Lower lobe of right lung (tissue), 2 donors: ENCODE measurements around the gene KLF16. TPM values are rescaled to one million over a fixed set of nuclear protein-coding genes. Genes with fewer than 3 reads are reported as not detected.
"Not testable (repeated sequence)": the region's sequence is repeated elsewhere in the genome, so short reads cannot be mapped to it uniquely, and the experiment has no call there.

Experiments used
- ATAC-seq, 2 donors: fragments of 200-7000 bp; cut with Tn5 transposase; one replicate each; pipeline ENCODE4 v1.9.1; 2020 to 2022; ENCODE audit warnings: mild to moderate bottlenecking in 2 of 2, moderate library complexity in 2 of 2
- DNase-seq: peaks from one replicate; pipeline ENCODE4 v3.0.0-alpha.2; 2020
- H3K27ac ChIP-seq: fragments of 200-600 bp; one replicate; pipeline ENCODE4 v1.8.0; 2022
- H3K27me3 ChIP-seq: fragments of 200-600 bp; one replicate; pipeline ENCODE4 v1.8.0; 2022; ENCODE audit warnings: low read depth
- H3K36me3 ChIP-seq: fragments of 200-600 bp; one replicate; pipeline ENCODE4 v1.8.0; 2022; ENCODE audit warnings: mild to moderate bottlenecking
- H3K4me1 ChIP-seq: fragments of 200-600 bp; one replicate; pipeline ENCODE4 v1.8.0; 2022
- H3K4me3 ChIP-seq: fragments of 200-600 bp; one replicate; pipeline ENCODE4 v1.8.0; 2022; ENCODE audit warnings: mild to moderate bottlenecking
- H3K9me3 ChIP-seq: fragments of 200-600 bp; one replicate; pipeline ENCODE4 v1.8.0; 2022
- intact Hi-C: fragments of 100-400 bp; cut with DNase I; formaldehyde crosslinking; loops from one replicate; pipeline ENCODE4 v1.11.0; 2022
- total RNA-seq: library from RNA; stranded (reverse); fragmentation: NEBNext Ultra II Directional; extraction: Animal tissue kit (Norgen Biotek cat#: 25700); gene quantifications from one replicate; pipeline ENCODE4 v1.2.1, GENCODE V29; 2021
- TF ChIP-seq, protein P1 (sequence below): fragments of 200-600 bp; IDR thresholded peaks from one replicate; pipeline ENCODE4 v1.8.0; 2022; ENCODE audit warnings: antibody characterized with exemption, mild to moderate bottlenecking
- donor health status: DM: no; HTN: yes; CAD: no; lungs with severe emphysema.

KLF16 gene
- total RNA-seq, 1 donor from 2014 or later = 22.2 TPM

DNA sequence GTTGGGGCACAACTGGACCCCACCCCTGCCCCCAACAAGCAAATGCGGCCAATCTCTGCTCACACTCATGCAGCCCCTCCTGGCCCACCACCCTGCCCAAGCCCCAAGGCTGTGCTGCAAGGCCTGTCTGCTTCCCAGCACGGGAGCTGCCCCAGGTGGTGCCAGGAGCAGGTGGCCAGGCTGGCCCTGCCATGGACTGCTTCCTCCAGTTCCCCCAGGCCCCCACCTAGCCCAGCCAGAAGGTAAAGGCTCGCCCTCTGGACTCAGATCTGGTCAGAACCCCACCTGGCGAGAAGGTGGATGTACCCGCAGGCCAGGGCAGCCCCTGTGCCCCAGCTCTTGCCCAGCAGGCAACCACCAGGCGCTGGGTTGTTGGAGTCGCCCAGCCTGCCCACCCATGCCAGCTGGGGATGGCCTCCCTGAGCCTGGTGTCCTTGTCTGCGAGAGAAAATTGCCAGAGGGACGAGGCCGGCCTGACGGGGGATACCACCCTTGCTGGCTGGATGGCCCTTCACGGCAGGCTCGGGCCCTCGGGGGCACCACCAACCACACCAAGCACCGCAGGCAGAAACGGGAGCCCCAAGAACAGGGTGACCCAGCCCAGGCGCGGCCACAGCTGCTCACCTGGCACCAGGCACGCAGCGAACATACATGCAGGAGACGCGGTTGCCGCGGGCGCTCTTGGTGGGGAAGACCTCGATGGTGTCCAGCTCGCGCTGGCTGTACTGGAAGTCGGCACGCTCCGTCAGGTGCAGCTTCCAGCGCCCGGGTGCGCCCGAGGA lies 17.4 kb upstream of the KLF16 start:
- Histone ChIP-seq H3K4me1 (peaks cover 50% of the 10 kb centered on the region), H3K4me3 (peak overlapping the region; percentile 97), H3K9me3 (no peaks in the 10 kb centered on the region), H3K27ac (peak overlapping the region; percentile 90), H3K27me3 (no peaks in the 10 kb centered on the region), H3K36me3 (peaks cover 22% of the 10 kb centered on the region)
- ATAC-seq (no peak), DNase-seq (no peak)
- TF ChIP-seq, protein P1, sequence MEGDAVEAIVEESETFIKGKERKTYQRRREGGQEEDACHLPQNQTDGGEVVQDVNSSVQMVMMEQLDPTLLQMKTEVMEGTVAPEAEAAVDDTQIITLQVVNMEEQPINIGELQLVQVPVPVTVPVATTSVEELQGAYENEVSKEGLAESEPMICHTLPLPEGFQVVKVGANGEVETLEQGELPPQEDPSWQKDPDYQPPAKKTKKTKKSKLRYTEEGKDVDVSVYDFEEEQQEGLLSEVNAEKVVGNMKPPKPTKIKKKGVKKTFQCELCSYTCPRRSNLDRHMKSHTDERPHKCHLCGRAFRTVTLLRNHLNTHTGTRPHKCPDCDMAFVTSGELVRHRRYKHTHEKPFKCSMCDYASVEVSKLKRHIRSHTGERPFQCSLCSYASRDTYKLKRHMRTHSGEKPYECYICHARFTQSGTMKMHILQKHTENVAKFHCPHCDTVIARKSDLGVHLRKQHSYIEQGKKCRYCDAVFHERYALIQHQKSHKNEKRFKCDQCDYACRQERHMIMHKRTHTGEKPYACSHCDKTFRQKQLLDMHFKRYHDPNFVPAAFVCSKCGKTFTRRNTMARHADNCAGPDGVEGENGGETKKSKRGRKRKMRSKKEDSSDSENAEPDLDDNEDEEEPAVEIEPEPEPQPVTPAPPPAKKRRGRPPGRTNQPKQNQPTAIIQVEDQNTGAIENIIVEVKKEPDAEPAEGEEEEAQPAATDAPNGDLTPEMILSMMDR = no peak
- intact Hi-C loops = no loop called here

DNA sequence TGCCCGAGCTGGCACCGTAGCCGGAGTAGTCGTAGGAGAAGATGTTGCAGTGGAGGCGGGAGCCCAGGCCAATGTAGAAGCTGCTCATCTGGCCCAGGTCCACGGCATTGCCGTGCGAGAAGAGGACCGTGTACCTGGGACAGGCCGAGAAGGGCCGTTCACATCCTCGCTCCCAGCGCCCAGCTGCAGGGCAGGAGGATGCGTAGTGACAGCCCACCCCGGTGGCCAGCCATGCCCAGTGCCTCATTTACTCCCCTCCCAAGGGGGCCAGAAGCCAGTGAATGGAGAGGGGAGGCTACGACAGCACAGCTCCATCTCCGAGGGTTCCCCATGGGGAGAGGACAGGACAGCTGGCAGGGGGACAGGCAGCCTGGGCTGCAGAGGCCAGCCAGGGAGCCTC lies 16.6 kb upstream of the KLF16 start:
- peaks cover 22% of the 10 kb centered on the region for H3K36me3 ChIP-seq
- H3K4me3 ChIP-seq, ATAC-seq, DNase-seq, intact Hi-C loops, H3K9me3 ChIP-seq, H3K27me3 ChIP-seq: not testable (repeated sequence)
- peak overlapping the region; percentile 90 for H3K27ac ChIP-seq
- peaks cover 54% of the 10 kb centered on the region for H3K4me1 ChIP-seq

DNA sequence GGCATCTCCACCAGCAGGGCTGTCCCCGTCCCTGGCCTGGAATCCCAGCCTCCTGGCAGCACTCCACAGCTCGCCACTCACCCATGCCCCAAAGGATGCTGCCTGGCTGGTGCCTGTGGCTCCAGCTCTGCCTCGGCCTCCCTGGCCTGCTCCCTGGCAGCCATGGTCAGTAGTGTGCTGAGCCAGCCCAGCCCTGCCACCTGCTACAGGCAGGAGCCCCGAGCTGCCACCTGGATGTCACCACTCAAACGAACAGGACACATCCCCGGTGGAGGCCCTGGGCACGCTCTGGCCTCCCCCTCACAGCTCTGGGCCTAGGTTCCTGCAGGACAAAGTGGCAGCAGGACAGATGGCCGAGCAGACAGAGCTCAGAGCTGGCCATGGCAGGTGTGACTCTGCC lies 15.2 kb upstream of the KLF16 start:
- Histone ChIP-seq H3K36me3 (peaks cover 22% of the 10 kb centered on the region), H3K4me1 (peaks cover 57% of the 10 kb centered on the region)
- H3K4me3 ChIP-seq, ATAC-seq, H3K27me3 ChIP-seq, H3K9me3 ChIP-seq, intact Hi-C loops, DNase-seq, H3K27ac ChIP-seq: not testable (repeated sequence)

DNA sequence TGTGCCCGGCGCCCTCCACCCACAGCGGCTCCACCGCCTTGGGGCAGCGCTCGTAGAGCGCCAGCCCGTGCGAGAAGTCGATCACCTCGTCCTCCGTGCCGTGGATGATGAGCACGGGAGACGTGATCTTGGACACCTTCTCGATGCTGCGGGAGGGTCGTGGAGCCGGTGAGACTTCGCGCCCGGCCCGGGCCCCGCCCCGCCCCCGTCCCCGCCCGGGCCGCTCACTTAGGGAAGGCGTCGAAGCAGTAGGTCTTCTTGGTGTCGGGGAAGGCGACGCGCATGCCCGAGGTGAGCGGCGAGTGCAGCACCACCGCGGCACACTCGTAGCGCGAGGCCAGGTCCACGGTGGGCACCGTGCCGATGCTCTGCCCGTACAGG lies 13.9 kb upstream of the KLF16 start:
- ATAC-seq, DNase-seq, H3K27ac ChIP-seq, intact Hi-C loops, H3K9me3 ChIP-seq, H3K27me3 ChIP-seq, H3K4me3 ChIP-seq: not testable (repeated sequence)
- peaks cover 24% of the 10 kb centered on the region for H3K36me3 ChIP-seq
- H3K4me1 ChIP-seq = peaks cover 57% of the 10 kb centered on the region

- Histone ChIP-seq H3K4me3 (peak overlapping the region; percentile 99), H3K4me1 (peaks cover 57% of the 10 kb centered on the region), H3K27ac (peak overlapping the region; percentile 97), H3K36me3 (peaks cover 30% of the 10 kb centered on the region)
- ATAC-seq = peak; percentile 6 to 26
- H3K9me3 ChIP-seq, intact Hi-C loops, H3K27me3 ChIP-seq, DNase-seq: not testable (repeated sequence)
These were observed 13.3 kb upstream of the KLF16 start for GRCh38 chr19:1876496-1877279.

GRCh38 chr19:1875646-1876495 lies 12.5 kb upstream of the KLF16 start:
- H3K36me3 ChIP-seq = peaks cover 36% of the 10 kb centered on the region
- peaks cover 61% of the 10 kb centered on the region for H3K4me1 ChIP-seq
- H3K27ac ChIP-seq = peak overlapping the region; percentile 97
- ATAC-seq = peak; percentile 97 to 98
- DNase-seq = peak; percentile 97
- TF ChIP-seq, protein P1 = no peak
- H3K4me3 ChIP-seq = peak overlapping the region; percentile 99
- intact Hi-C loops = no loop called here
- no peaks in the 10 kb centered on the region for H3K9me3 ChIP-seq
- H3K27me3 ChIP-seq = no peaks in the 10 kb centered on the region

DNA sequence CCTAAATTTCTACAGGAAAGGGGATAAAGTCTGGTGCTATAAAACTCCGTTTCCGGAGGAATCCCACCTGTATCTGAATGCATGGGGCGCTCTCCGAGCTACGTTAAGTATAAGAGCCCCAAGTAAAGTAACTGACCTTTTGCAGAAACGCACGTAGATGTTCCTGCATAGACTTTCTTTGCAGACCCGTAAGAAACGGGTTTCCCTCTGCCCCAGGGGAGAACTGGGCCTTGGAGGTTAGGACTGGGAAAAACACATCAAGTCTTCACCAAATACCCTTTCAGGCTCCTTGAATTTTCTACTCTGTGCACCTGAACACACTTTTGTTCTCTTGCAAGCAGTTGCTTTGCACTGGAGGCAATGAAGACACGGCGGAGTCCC lies 11.9 kb upstream of the KLF16 start:
- DNase-seq, ATAC-seq, H3K27me3 ChIP-seq, intact Hi-C loops, H3K9me3 ChIP-seq: not testable (repeated sequence)
- peak overlapping the region; percentile 99 for H3K4me3 ChIP-seq
- H3K36me3 ChIP-seq = peaks cover 36% of the 10 kb centered on the region
- H3K27ac ChIP-seq = peak overlapping the region; percentile 97
- peaks cover 56% of the 10 kb centered on the region for H3K4me1 ChIP-seq
